ENCODE measurements around the gene NKD2. TPM values are rescaled to one million over a fixed set of nuclear protein-coding genes. Genes with fewer than 3 reads are reported as not detected.
A peak's percentile ranks its signal among the peaks of the same experiment; 100 is the strongest.

Gene NKD2
- total and polyA plus RNA-seq, 9 of the 15 experiments (the other 6 are each of a cell fraction or from before 2014, with no cell fraction given), result 0.09 to 0.64 (median 0.27) TPM; not detected in 5

- TF ChIP-seq ETV1 (tag; conservative IDR thresholded peaks at IDR 0.05; ENCODE audit: low read depth) (peak; percentile 75), SETDB1 (IDR thresholded peaks at IDR 0.05; ENCODE audit: low read length) (no peak), NR3C1 (CRISPR knock-in tag; IDR thresholded peaks at IDR 0.05) (no peak), ZNF449 (CRISPR knock-in tag; IDR thresholded peaks at IDR 0.05) (no peak), ZNF780A (CRISPR knock-in tag; IDR thresholded peaks at IDR 0.05) (no peak), ZHX1 (conservative IDR thresholded peaks at IDR 0.05; ENCODE audit: low read length) (no peak), DACH1 (IDR thresholded peaks at IDR 0.05; ENCODE audit: partially characterized antibody) (no peak), TFAM (CRISPR knock-in tag; conservative IDR thresholded peaks at IDR 0.05) (no peak), ZNF512 (tag; IDR thresholded peaks at IDR 0.05) (no peak), KDM4B (IDR thresholded peaks at IDR 0.05; ENCODE audit: borderline replicate concordance in 2 of 2, low read depth in 1 of 2) (no peak), CSDE1 (IDR thresholded peaks at IDR 0.05) (no peak), ZMIZ1 (IDR thresholded peaks at IDR 0.05; ENCODE audit: low read depth in 2 of 2, low read length in 2 of 2) (no peak), ZKSCAN1 (IDR thresholded peaks at IDR 0.05; ENCODE audit: low read depth, low read length) (no peak), CBX3 (IDR thresholded peaks at IDR 0.05; ENCODE audit: borderline replicate concordance in 1 of 2, low read length in 2 of 2) (no peak), VEZF1 (CRISPR knock-in tag; IDR thresholded peaks at IDR 0.05) (peak; percentile 75), NR1H2 (CRISPR knock-in tag; IDR thresholded peaks at IDR 0.05) (peak; percentile 44; the same call in 1 of the 2 replicates)
Measured at GRCh38 chr5:963673-964531, 44.7 kb upstream of the NKD2 start (continued).

Data from K562 (cell line).